WTC11 (cell line): ENCODE measurements around the gene CLIP2. TPM values are rescaled to one million over a fixed set of nuclear protein-coding genes. Genes with fewer than 3 reads are reported as not detected.
"Not testable (repeated sequence)": the region's sequence is repeated elsewhere in the genome, so short reads cannot be mapped to it uniquely, and the experiment has no call there.

Experiments used
- ATAC-seq: fragments of 200-7000 bp; cut with Tn5 transposase; 2 replicates; pipeline ENCODE4 v1.10.0; 2021; ENCODE audit warnings: mild to moderate bottlenecking, moderate library complexity
- CTCF ChIA-PET: fragments of 300-600 bp; sonication (Branson Sonifier 250); formaldehyde crosslinking; loops from one replicate; lab custom pipeline; 2021; ENCODE audit warnings: antibody characterized with exemption; lab: Charles Lee
- POLR2A ChIA-PET: fragments of 350-600 bp; sonication (Branson Sonifier 250); formaldehyde crosslinking; loops from one replicate; lab custom pipeline; 2021; ENCODE audit warnings: antibody characterized with exemption; lab: Charles Lee
- DNase-seq: peaks from one replicate; pipeline ENCODE4 v3.0.0; 2021; ENCODE audit warnings: low spot score
- H3K27ac Mint-ChIP-seq: 2 replicates; pipeline ENCODE4 v1.8.0; 2021; ENCODE audit warnings: mixed read lengths
- H3K27me3 Mint-ChIP-seq: 2 replicates; pipeline ENCODE4 v1.8.0; 2021; ENCODE audit warnings: low read depth, mild to moderate bottlenecking, moderate library complexity, mixed read lengths
- H3K36me3 Mint-ChIP-seq: 2 replicates; pipeline ENCODE4 v1.8.0; 2021; ENCODE audit warnings: mixed read lengths
- H3K4me1 Mint-ChIP-seq: 2 replicates; pipeline ENCODE4 v1.8.0; 2022; ENCODE audit warnings: mixed read lengths
- H3K4me3 Mint-ChIP-seq: 2 replicates; pipeline ENCODE4 v1.8.0; 2021; ENCODE audit warnings: mild to moderate bottlenecking, moderate library complexity, mixed read lengths
- H3K9me3 Mint-ChIP-seq: 2 replicates; pipeline ENCODE4 v1.8.0; 2021; ENCODE audit warnings: mixed read lengths
- CBFB ChIP-seq: sonication (generic); formaldehyde crosslinking; IDR thresholded peaks from 2 replicates; pipeline ENCODE4 v1.8.1; 2022; ENCODE audit warnings: mild to moderate bottlenecking, low read depth, missing genetic modification reagents
- CREB1 ChIP-seq: sonication (generic); formaldehyde crosslinking; IDR thresholded peaks from 2 replicates; pipeline ENCODE4 v1.8.0; 2023; ENCODE audit warnings: mild to moderate bottlenecking, missing genetic modification reagents
- ELF4 ChIP-seq: sonication (generic); formaldehyde crosslinking; IDR thresholded peaks from 2 replicates; pipeline ENCODE4 v1.8.1; 2022; ENCODE audit warnings: low read depth, mild to moderate bottlenecking, moderate library complexity, missing genetic modification reagents
- ESRRA ChIP-seq: sonication (generic); formaldehyde crosslinking; IDR thresholded peaks from 2 replicates; pipeline ENCODE4 v1.8.1; 2022; ENCODE audit warnings: mild to moderate bottlenecking, missing genetic modification reagents, borderline replicate concordance
- ETV6 ChIP-seq: sonication (generic); formaldehyde crosslinking; IDR thresholded peaks from 2 replicates; pipeline ENCODE4 v1.8.1; 2022; ENCODE audit warnings: mild to moderate bottlenecking, missing genetic modification reagents
- FOXJ3 ChIP-seq: sonication (generic); formaldehyde crosslinking; IDR thresholded peaks from 2 replicates; pipeline ENCODE4 v1.9.0; 2021; ENCODE audit warnings: missing genetic modification reagents, mild to moderate bottlenecking, borderline replicate concordance
- FOXP1 ChIP-seq: sonication (generic); formaldehyde crosslinking; IDR thresholded peaks from 2 replicates; pipeline ENCODE4 v1.8.0; 2022; ENCODE audit warnings: missing genetic modification reagents, mild to moderate bottlenecking, moderate library complexity, borderline replicate concordance
- GABPB1 ChIP-seq: sonication (generic); formaldehyde crosslinking; IDR thresholded peaks from 2 replicates; pipeline ENCODE4 v1.8.1; 2023; ENCODE audit warnings: mild to moderate bottlenecking, missing genetic modification reagents
- NR1H2 ChIP-seq: sonication (generic); formaldehyde crosslinking; IDR thresholded peaks from 2 replicates; pipeline ENCODE4 v1.9.0; 2021; ENCODE audit warnings: mild to moderate bottlenecking, moderate library complexity, missing genetic modification reagents
- RORB ChIP-seq: fragments of 250-450 bp; sonication (Bioruptor Pico); IDR thresholded peaks from 2 replicates; pipeline ENCODE4 v1.9.0; 2021; ENCODE audit warnings: mild to moderate bottlenecking
- TCF7 ChIP-seq: sonication (generic); formaldehyde crosslinking; IDR thresholded peaks from 2 replicates; pipeline ENCODE4 v1.8.0; 2022; ENCODE audit warnings: mild to moderate bottlenecking, low read depth, missing genetic modification reagents, moderate library complexity
- ZNF138 ChIP-seq: sonication (generic); formaldehyde crosslinking; conservative IDR thresholded peaks from 2 replicates; pipeline ENCODE4 v1.8.1; 2022; ENCODE audit warnings: mild to moderate bottlenecking, moderate library complexity, missing genetic modification reagents
- ZNF219 ChIP-seq: sonication (generic); formaldehyde crosslinking; IDR thresholded peaks from 2 replicates; pipeline ENCODE4 v1.8.0; 2023; ENCODE audit warnings: missing genetic modification reagents, mild to moderate bottlenecking, borderline replicate concordance
- ZNF232 ChIP-seq: sonication (generic); formaldehyde crosslinking; IDR thresholded peaks from 2 replicates; pipeline ENCODE4 v1.8.0; 2022; ENCODE audit warnings: mild to moderate bottlenecking, missing genetic modification reagents
- total RNA-seq: library from RNA; stranded (reverse); gene quantifications from 3 replicates; pipeline ENCODE4 v1.2.3, GENCODE V29; 2021
- TF ChIP-seq, protein P1 (sequence below): sonication (generic); formaldehyde crosslinking; IDR thresholded peaks from 2 replicates; pipeline ENCODE4 v1.8.0; 2023; ENCODE audit warnings: mild to moderate bottlenecking, missing genetic modification reagents
- TF ChIP-seq, protein P2 (sequence below): sonication (generic); formaldehyde crosslinking; IDR thresholded peaks from 2 replicates; pipeline ENCODE4 v1.8.1; 2023; ENCODE audit warnings: mild to moderate bottlenecking, missing genetic modification reagents, moderate library complexity
- TF ChIP-seq, protein P3 (sequence below): sonication (generic); formaldehyde crosslinking; IDR thresholded peaks from 2 replicates; pipeline ENCODE4 v1.8.0; 2022; ENCODE audit warnings: mild to moderate bottlenecking, missing genetic modification reagents
- TF ChIP-seq, protein P4 (sequence below): sonication (generic); formaldehyde crosslinking; IDR thresholded peaks from 2 replicates; pipeline ENCODE4 v1.8.0; 2023; ENCODE audit warnings: missing genetic modification reagents
- TF ChIP-seq, protein P5 (sequence below): sonication (generic); formaldehyde crosslinking; IDR thresholded peaks from 2 replicates; pipeline ENCODE4 v1.8.1; 2022; ENCODE audit warnings: mild to moderate bottlenecking, missing genetic modification reagents, moderate library complexity, borderline replicate concordance
- TF ChIP-seq, protein P6 (sequence below): sonication (generic); formaldehyde crosslinking; IDR thresholded peaks from 2 replicates; pipeline ENCODE4 v1.8.0; 2023; ENCODE audit warnings: missing genetic modification reagents, mild to moderate bottlenecking, borderline replicate concordance

The CLIP2 gene
- total RNA-seq, 1 experiment from 2014 or later = 48.1 TPM

DNA sequence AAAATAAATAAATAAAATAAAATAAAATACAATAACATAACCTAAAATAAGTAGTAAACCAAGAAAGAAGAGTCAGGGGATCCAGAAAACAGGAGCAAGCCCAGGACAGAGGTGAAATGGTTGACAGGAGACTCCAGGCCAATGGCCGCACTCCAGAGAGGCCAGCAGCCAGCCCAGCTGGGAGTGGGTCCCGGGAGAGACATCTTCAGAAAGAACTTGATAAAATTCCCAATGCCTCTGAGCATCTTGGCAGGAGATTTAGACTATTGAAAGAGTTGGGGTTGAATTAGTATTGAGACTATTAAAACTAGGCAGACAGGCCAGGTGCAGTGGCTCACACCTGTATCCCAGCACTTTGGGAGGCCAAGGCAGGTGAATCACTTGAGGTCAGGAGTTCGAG, 62.6 kb downstream of the CLIP2 start:
- CTCF ChIA-PET = interaction anchor here (0.7 kb wide), 1 partner anchor 13 kb away, joined by 3 read pairs; no protein-coding TSS in a partner anchor

DNA sequence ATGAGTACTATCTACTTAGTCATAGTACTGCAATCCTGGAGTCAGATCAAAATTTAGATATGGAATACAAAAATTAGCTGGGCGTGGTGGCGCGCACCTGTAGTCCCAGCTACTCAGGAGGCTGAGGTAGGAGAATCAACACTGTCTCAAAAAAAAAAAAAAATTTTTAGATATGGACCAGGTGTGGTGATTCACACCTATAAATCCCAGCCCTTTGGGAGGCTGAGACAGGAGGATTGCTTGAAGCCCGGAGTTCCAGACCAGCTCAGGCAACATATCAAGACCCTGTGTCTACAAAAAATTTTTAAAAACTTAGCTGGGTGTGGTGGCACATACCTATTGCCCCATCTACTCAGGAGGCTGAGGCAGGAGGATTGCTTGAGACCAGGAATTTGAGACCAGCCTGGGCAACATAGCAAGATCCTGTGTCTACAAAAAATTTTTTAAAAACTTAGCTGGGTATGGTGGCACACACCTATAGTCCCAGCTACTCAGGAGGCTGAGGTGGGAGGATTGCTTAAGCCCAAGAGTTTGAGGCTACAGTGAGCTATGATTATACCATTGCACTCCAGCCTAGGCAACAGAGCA, 63.4 kb downstream of the CLIP2 start:
- H3K9me3 Mint-ChIP-seq, H3K27me3 Mint-ChIP-seq, H3K4me3 Mint-ChIP-seq, H3K4me1 Mint-ChIP-seq, ATAC-seq, DNase-seq, POLR2A ChIA-PET, H3K27ac Mint-ChIP-seq: not testable (repeated sequence)
- H3K36me3 Mint-ChIP-seq = peaks cover 32% of the 10 kb centered on the region
- CTCF ChIA-PET = interaction anchor here (0.5 kb wide), 1 partner anchor 251 kb away, joined by 3 read pairs; no protein-coding TSS in a partner anchor

More for the DNA sequence above, 62.6 kb downstream of the CLIP2 start:
- Mint-ChIP-seq H3K36me3 (peaks cover 32% of the 10 kb centered on the region), H3K4me3 (no peak overlapping the region), H3K27me3 (no peaks in the 10 kb centered on the region), H3K4me1 (0 out of 2 replicates have a peak, but pooled peaks cover 3% of the 10 kb centered on the region), H3K9me3 (no peaks in the 10 kb centered on the region), H3K27ac (no peak overlapping the region)
- ATAC-seq = no peak
- no peak for DNase-seq
- POLR2A ChIA-PET = interaction anchor here (0.6 kb wide), 1 partner anchor 91 kb away, joined by 4 read pairs; no protein-coding TSS in a partner anchor
- TF ChIP-seq ETV6 (CRISPR knock-in tag) = no peak
- TF ChIP-seq RORB = no peak
- no peak for TF ChIP-seq FOXP1 (CRISPR knock-in tag)
- TF ChIP-seq NR1H2 = no peak
- no peak for TF ChIP-seq CBFB (CRISPR knock-in tag)
- TF ChIP-seq, protein P1, sequence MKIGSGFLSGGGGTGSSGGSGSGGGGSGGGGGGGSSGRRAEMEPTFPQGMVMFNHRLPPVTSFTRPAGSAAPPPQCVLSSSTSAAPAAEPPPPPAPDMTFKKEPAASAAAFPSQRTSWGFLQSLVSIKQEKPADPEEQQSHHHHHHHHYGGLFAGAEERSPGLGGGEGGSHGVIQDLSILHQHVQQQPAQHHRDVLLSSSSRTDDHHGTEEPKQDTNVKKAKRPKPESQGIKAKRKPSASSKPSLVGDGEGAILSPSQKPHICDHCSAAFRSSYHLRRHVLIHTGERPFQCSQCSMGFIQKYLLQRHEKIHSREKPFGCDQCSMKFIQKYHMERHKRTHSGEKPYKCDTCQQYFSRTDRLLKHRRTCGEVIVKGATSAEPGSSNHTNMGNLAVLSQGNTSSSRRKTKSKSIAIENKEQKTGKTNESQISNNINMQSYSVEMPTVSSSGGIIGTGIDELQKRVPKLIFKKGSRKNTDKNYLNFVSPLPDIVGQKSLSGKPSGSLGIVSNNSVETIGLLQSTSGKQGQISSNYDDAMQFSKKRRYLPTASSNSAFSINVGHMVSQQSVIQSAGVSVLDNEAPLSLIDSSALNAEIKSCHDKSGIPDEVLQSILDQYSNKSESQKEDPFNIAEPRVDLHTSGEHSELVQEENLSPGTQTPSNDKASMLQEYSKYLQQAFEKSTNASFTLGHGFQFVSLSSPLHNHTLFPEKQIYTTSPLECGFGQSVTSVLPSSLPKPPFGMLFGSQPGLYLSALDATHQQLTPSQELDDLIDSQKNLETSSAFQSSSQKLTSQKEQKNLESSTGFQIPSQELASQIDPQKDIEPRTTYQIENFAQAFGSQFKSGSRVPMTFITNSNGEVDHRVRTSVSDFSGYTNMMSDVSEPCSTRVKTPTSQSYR (CRISPR knock-in tag) = no peak
- TF ChIP-seq, protein P2, sequence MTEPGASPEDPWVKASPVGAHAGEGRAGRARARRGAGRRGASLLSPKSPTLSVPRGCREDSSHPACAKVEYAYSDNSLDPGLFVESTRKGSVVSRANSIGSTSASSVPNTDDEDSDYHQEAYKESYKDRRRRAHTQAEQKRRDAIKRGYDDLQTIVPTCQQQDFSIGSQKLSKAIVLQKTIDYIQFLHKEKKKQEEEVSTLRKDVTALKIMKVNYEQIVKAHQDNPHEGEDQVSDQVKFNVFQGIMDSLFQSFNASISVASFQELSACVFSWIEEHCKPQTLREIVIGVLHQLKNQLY = no peak
- TF ChIP-seq GABPB1 = no peak
- no peak for TF ChIP-seq ZNF138 (CRISPR knock-in tag)
- TF ChIP-seq, protein P3, sequence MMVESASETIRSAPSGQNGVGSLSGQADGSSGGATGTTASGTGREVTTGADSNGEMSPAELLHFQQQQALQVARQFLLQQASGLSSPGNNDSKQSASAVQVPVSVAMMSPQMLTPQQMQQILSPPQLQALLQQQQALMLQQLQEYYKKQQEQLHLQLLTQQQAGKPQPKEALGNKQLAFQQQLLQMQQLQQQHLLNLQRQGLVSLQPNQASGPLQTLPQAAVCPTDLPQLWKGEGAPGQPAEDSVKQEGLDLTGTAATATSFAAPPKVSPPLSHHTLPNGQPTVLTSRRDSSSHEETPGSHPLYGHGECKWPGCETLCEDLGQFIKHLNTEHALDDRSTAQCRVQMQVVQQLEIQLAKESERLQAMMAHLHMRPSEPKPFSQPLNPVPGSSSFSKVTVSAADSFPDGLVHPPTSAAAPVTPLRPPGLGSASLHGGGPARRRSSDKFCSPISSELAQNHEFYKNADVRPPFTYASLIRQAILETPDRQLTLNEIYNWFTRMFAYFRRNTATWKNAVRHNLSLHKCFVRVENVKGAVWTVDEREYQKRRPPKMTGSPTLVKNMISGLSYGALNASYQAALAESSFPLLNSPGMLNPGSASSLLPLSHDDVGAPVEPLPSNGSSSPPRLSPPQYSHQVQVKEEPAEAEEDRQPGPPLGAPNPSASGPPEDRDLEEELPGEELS = no peak
- TF ChIP-seq, protein P4, sequence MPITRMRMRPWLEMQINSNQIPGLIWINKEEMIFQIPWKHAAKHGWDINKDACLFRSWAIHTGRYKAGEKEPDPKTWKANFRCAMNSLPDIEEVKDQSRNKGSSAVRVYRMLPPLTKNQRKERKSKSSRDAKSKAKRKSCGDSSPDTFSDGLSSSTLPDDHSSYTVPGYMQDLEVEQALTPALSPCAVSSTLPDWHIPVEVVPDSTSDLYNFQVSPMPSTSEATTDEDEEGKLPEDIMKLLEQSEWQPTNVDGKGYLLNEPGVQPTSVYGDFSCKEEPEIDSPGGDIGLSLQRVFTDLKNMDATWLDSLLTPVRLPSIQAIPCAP (CRISPR knock-in tag) = no peak
- no peak for TF ChIP-seq TCF7 (CRISPR knock-in tag)

DNA sequence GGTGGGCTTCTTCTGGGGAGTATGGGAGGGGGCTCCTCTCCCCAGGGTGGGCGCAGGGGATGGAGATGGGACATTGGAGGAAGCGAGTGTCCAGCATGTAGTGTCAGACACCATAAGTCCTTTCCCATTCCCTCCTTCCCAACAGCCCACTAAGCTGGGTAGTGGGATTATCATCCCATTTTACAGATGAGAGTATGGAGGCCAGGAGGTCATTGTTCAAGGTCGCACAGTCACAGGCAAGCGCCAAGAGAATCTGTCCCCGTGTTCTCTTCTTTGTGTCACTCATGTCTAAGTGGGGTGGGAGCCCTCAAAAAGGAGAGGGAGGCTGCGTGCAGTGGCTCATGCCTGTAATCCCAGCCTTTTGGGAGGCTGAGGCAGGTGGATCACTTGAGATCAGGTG, 64.8 kb downstream of the CLIP2 start:
- H3K27me3 Mint-ChIP-seq = no peaks in the 10 kb centered on the region
- peak; percentile 52; the same call in 1 of the 2 replicates for TF ChIP-seq ESRRA (CRISPR knock-in tag)
- no peak for TF ChIP-seq CREB1
- TF ChIP-seq, protein P5, sequence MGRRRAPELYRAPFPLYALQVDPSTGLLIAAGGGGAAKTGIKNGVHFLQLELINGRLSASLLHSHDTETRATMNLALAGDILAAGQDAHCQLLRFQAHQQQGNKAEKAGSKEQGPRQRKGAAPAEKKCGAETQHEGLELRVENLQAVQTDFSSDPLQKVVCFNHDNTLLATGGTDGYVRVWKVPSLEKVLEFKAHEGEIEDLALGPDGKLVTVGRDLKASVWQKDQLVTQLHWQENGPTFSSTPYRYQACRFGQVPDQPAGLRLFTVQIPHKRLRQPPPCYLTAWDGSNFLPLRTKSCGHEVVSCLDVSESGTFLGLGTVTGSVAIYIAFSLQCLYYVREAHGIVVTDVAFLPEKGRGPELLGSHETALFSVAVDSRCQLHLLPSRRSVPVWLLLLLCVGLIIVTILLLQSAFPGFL (CRISPR knock-in tag) = no peak
- TF ChIP-seq, protein P6, sequence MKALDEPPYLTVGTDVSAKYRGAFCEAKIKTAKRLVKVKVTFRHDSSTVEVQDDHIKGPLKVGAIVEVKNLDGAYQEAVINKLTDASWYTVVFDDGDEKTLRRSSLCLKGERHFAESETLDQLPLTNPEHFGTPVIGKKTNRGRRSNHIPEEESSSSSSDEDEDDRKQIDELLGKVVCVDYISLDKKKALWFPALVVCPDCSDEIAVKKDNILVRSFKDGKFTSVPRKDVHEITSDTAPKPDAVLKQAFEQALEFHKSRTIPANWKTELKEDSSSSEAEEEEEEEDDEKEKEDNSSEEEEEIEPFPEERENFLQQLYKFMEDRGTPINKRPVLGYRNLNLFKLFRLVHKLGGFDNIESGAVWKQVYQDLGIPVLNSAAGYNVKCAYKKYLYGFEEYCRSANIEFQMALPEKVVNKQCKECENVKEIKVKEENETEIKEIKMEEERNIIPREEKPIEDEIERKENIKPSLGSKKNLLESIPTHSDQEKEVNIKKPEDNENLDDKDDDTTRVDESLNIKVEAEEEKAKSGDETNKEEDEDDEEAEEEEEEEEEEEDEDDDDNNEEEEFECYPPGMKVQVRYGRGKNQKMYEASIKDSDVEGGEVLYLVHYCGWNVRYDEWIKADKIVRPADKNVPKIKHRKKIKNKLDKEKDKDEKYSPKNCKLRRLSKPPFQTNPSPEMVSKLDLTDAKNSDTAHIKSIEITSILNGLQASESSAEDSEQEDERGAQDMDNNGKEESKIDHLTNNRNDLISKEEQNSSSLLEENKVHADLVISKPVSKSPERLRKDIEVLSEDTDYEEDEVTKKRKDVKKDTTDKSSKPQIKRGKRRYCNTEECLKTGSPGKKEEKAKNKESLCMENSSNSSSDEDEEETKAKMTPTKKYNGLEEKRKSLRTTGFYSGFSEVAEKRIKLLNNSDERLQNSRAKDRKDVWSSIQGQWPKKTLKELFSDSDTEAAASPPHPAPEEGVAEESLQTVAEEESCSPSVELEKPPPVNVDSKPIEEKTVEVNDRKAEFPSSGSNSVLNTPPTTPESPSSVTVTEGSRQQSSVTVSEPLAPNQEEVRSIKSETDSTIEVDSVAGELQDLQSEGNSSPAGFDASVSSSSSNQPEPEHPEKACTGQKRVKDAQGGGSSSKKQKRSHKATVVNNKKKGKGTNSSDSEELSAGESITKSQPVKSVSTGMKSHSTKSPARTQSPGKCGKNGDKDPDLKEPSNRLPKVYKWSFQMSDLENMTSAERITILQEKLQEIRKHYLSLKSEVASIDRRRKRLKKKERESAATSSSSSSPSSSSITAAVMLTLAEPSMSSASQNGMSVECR (CRISPR knock-in tag) = no peak
- no peak for TF ChIP-seq ZNF232 (CRISPR knock-in tag)
- no peak for TF ChIP-seq NR1H2
- no peak for TF ChIP-seq FOXJ3 (CRISPR knock-in tag)
- TF ChIP-seq ELF4 (CRISPR knock-in tag) = no peak
- no peak for TF ChIP-seq ZNF219 (CRISPR knock-in tag)
- ChIA-PET CTCF (no interaction called here), POLR2A (no interaction called here)
- H3K4me1 Mint-ChIP-seq = 0 out of 2 replicates have a peak, but pooled peaks cover 3% of the 10 kb centered on the region
- DNase-seq = no peak
- peaks cover 35% of the 10 kb centered on the region for H3K36me3 Mint-ChIP-seq
- H3K27ac Mint-ChIP-seq = no peak overlapping the region
- H3K4me3 Mint-ChIP-seq = no peak overlapping the region
- H3K9me3 Mint-ChIP-seq = no peaks in the 10 kb centered on the region
- no peak for ATAC-seq
